SU-DHL-6 (cell line): Measurements from ENCODE around the gene STK40.

Experiments used
- H2AFZ ChIP-seq: fragments of 200-600 bp; sonication (generic); 2 replicates; pipeline ENCODE4 v1.6.1; 2014; ENCODE audit warnings: low read depth, mild to moderate bottlenecking, moderate library complexity, mixed read lengths, antibody characterized with exemption, low read length; ENCODE audit not compliant: severe bottlenecking
- H3F3A ChIP-seq: fragments of 200-600 bp; shearing (Covaris generic); 2 replicates; pipeline ENCODE4 v1.6.0; 2016; ENCODE audit warnings: antibody characterized with exemption, mild to moderate bottlenecking; ENCODE audit not compliant: insufficient read depth
- H3K27ac ChIP-seq: fragments of 200-600 bp; sonication (generic); 2 replicates; pipeline ENCODE4 v1.5.1; 2016; ENCODE audit warnings: low read depth, mild to moderate bottlenecking, low read length, moderate library complexity, mixed read lengths
- H3K27me3 ChIP-seq: fragments of 200-600 bp; sonication (generic), shearing (Covaris generic); 2 replicates; pipeline ENCODE4 v1.6.0; 2014; ENCODE audit warnings: mild to moderate bottlenecking, low read length
- H3K36me3 ChIP-seq: fragments of 200-600 bp; sonication (generic); 2 replicates; pipeline ENCODE4 v1.6.1; 2014; ENCODE audit warnings: mild to moderate bottlenecking, low read length, mixed read lengths
- H3K4me2 ChIP-seq: fragments of 300-600, 200-600 bp; shearing (Covaris generic), sonication (generic); 2 replicates; pipeline ENCODE4 v1.6.0; 2014; ENCODE audit warnings: low read length, low read depth, mild to moderate bottlenecking; ENCODE audit not compliant: poor library complexity, severe bottlenecking
- H3K4me3 ChIP-seq: fragments of 200-600 bp; sonication (generic); 2 replicates; pipeline ENCODE4 v1.5.1; 2014; ENCODE audit warnings: antibody characterized with exemption, low read length, mild to moderate bottlenecking, mixed read lengths; ENCODE audit not compliant: insufficient read depth, poor library complexity, severe bottlenecking
- H3K79me2 ChIP-seq: fragments of 200-600 bp; sonication (generic); 2 replicates; pipeline ENCODE4 v1.6.1; 2014; ENCODE audit warnings: mild to moderate bottlenecking, low read length, moderate library complexity; ENCODE audit not compliant: insufficient read depth
- H3K9ac ChIP-seq: fragments of 200-600 bp; sonication (generic); 2 replicates; pipeline ENCODE4 v1.7.0; 2014; ENCODE audit warnings: mild to moderate bottlenecking, low read length
- H3K9me2 ChIP-seq: fragments of 200-600 bp; sonication (generic); replicated peaks from 2 replicates; pipeline ENCODE4 v1.6.1; 2014; ENCODE audit warnings: low read length; ENCODE audit not compliant: insufficient read depth
- H3K9me3 ChIP-seq: fragments of 200-600 bp; sonication (generic); 2 replicates; pipeline ENCODE4 v1.6.1; 2014; ENCODE audit warnings: low read length, mixed read lengths; ENCODE audit not compliant: insufficient read depth
- H4K20me1 ChIP-seq: fragments of 200-600 bp; sonication (generic); 2 replicates; pipeline ENCODE4 v1.6.1; 2014; ENCODE audit warnings: low read depth, mild to moderate bottlenecking, antibody characterized with exemption, low read length, moderate library complexity, mixed read lengths
- CTCF ChIP-seq: fragments of 200-600 bp; sonication (generic); IDR thresholded peaks from one replicate; pipeline ENCODE4 v1.5.1; 2017; ENCODE audit warnings: antibody characterized with exemption, mild to moderate bottlenecking, low read length, moderate library complexity; ENCODE audit not compliant: insufficient read depth, poor library complexity, severe bottlenecking
- EZH2phosphoT487 ChIP-seq: fragments of 200-600 bp; sonication (generic), shearing (Covaris generic); conservative IDR thresholded peaks from 2 replicates; pipeline ENCODE4 v1.6.1; 2018; ENCODE audit warnings: mild to moderate bottlenecking, antibody characterized with exemption, low read length, moderate library complexity, mixed read lengths

Gene STK40

GRCh38 chr1:36305915-36306209, 79.9 kb downstream of the STK40 start:
- peak overlapping the region; percentile 70; the same call in 1 of the 2 replicates for H3K9ac ChIP-seq
- no peak overlapping the region for H2AFZ ChIP-seq
- no peaks in the 10 kb centered on the region for H4K20me1 ChIP-seq
- H3K4me2 ChIP-seq = peak overlapping the region; percentile 66
- TF ChIP-seq CTCF = no peak
- TF ChIP-seq EZH2phosphoT487 = no peak
- no peaks in the 10 kb centered on the region for H3K9me3 ChIP-seq
- H3K36me3 ChIP-seq = peaks cover 9% of the 10 kb centered on the region; the same call in 1 of the 2 replicates
- peaks cover 18% of the 10 kb centered on the region for H3F3A ChIP-seq
- H3K4me3 ChIP-seq = no peak overlapping the region
- H3K27ac ChIP-seq = peak overlapping the region; percentile 59; the same call in 1 of the 2 replicates
- no peaks in the 10 kb centered on the region for H3K27me3 ChIP-seq
- no peaks in the 10 kb centered on the region for H3K79me2 ChIP-seq
- H3K9me2 ChIP-seq = no peaks in the 10 kb centered on the region

GRCh38 chr1:36304970-36305914, 80.5 kb downstream of the STK40 start:
- H3K79me2 ChIP-seq = no peaks in the 10 kb centered on the region
- no peaks in the 10 kb centered on the region for H4K20me1 ChIP-seq
- H2AFZ ChIP-seq = no peak overlapping the region
- H3F3A ChIP-seq = peaks cover 18% of the 10 kb centered on the region
- peak overlapping the region; percentile 1; the same call in 1 of the 2 replicates for H3K27ac ChIP-seq
- H3K9me2 ChIP-seq = no peaks in the 10 kb centered on the region
- TF ChIP-seq EZH2phosphoT487 = no peak
- TF ChIP-seq CTCF = no peak
- no peaks in the 10 kb centered on the region for H3K9me3 ChIP-seq
- no peak overlapping the region for H3K4me3 ChIP-seq
- no peaks in the 10 kb centered on the region for H3K27me3 ChIP-seq
- H3K36me3 ChIP-seq = peaks cover 14% of the 10 kb centered on the region; the same call in 1 of the 2 replicates
- H3K9ac ChIP-seq = no peak overlapping the region
- H3K4me2 ChIP-seq = no peak overlapping the region

GRCh38 chr1:36304521-36304920, 81.2 kb downstream of the STK40 start:
- peak overlapping the region; percentile 27; the same call in 1 of the 2 replicates for H3K27ac ChIP-seq
- no peak overlapping the region for H2AFZ ChIP-seq
- no peaks in the 10 kb centered on the region for H3K27me3 ChIP-seq
- no peaks in the 10 kb centered on the region for H3K9me3 ChIP-seq
- H3F3A ChIP-seq = peaks cover 18% of the 10 kb centered on the region
- no peaks in the 10 kb centered on the region for H4K20me1 ChIP-seq
- H3K9ac ChIP-seq = no peak overlapping the region
- no peaks in the 10 kb centered on the region for H3K79me2 ChIP-seq
- H3K4me2 ChIP-seq = no peak overlapping the region
- no peak overlapping the region for H3K4me3 ChIP-seq
- no peak for TF ChIP-seq EZH2phosphoT487
- no peak for TF ChIP-seq CTCF
- no peaks in the 10 kb centered on the region for H3K9me2 ChIP-seq
- H3K36me3 ChIP-seq = peaks cover 19% of the 10 kb centered on the region; the same call in 1 of the 2 replicates
